GM20000 (cell line): ENCODE data around the gene PLB1.

Experiments used
- DNase-seq: peaks from one replicate; pipeline ENCODE4 v3.0.0; 2012; ENCODE audit warnings: low spot score
- TF ChIP-seq, protein P1 (sequence below): IDR thresholded peaks from 2 replicates; pipeline ENCODE4 v1.5.1; 2012; ENCODE audit warnings: mild to moderate bottlenecking, control low read depth; ENCODE audit errors: extremely low read depth, missing control alignments

PLB1 gene

GRCh38 chr2:28629910-28630309, 134.1 kb downstream of the PLB1 start:
- TF ChIP-seq, protein P1, sequence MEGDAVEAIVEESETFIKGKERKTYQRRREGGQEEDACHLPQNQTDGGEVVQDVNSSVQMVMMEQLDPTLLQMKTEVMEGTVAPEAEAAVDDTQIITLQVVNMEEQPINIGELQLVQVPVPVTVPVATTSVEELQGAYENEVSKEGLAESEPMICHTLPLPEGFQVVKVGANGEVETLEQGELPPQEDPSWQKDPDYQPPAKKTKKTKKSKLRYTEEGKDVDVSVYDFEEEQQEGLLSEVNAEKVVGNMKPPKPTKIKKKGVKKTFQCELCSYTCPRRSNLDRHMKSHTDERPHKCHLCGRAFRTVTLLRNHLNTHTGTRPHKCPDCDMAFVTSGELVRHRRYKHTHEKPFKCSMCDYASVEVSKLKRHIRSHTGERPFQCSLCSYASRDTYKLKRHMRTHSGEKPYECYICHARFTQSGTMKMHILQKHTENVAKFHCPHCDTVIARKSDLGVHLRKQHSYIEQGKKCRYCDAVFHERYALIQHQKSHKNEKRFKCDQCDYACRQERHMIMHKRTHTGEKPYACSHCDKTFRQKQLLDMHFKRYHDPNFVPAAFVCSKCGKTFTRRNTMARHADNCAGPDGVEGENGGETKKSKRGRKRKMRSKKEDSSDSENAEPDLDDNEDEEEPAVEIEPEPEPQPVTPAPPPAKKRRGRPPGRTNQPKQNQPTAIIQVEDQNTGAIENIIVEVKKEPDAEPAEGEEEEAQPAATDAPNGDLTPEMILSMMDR: no peak
- DNase-seq: no peak

DNA sequence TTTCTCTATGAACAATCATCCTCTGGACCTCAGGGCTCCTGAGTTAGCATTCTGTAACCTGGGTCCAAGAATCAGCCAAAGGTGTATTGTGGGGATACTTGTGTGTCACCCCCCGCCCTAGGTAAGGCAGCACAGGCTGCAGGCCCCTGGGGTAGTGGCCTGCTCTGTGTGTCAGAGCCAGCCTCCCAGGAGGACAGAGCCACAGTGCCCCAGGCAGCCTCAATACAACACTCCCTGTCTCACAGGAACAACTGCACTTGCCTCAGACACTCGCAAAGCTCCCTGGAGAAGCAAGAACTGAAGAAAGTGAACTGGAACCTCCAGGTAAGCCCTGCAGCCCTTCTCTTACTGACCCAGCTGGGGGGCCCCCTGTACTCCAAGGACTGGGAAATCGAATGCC, 134.5 kb downstream of the PLB1 start:
- no peak for DNase-seq
- TF ChIP-seq, protein P1: no peak

DNA sequence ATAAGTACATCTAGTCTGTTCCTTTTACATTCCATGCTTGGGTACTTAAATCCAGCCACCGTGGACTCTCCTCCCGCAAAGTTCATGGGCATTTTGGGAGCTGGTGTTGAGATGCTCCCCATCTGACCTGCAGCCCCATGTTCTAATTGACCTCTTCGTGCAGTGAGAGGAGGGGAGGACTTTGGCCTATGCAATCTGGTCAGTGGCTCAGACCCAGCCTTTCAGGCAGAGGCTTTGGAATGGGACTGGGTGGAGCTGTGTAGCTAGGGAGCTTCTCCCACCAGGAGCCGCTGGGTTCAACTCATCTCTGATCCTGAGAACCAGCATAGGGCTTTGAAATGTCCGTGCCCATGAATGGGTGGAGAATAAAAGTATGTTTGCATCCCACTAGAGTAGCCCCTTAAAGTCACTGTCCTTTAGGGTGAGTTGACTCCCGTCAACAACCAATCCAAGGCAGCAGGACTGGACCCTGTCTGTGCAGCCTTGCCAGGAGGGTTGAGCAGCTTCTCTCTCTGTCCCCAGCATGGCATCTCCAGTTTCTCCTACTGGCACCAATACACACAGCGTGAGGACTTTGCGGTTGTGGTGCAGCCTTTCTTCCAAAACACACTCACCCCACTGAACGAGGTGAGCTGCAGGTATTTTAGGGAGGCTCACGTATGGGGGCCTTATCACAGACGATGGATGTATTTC, 135.8 kb downstream of the PLB1 start:
- TF ChIP-seq, protein P1: no peak

DNA sequence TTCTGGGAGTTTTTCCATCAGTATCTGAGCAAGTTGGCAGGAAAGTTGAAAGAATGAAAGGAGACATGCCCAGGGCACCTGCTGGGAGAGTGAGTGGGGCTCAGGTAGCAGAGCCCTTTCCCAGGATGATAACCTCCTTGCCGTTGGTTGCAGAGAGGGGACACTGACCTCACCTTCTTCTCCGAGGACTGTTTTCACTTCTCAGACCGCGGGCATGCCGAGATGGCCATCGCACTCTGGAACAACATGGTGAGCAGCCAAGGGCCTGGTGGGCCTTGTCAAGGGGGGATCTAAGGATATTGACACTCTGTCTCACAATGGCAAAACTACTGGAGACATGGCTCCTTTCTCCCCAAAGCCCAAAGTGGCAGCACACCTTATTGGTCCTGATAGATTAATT, 136.9 kb downstream of the PLB1 start:
- TF ChIP-seq, protein P1: no peak
- DNase-seq: no peak

More for the DNA sequence above, 135.8 kb downstream of the PLB1 start:
- no peak for DNase-seq

DNA sequence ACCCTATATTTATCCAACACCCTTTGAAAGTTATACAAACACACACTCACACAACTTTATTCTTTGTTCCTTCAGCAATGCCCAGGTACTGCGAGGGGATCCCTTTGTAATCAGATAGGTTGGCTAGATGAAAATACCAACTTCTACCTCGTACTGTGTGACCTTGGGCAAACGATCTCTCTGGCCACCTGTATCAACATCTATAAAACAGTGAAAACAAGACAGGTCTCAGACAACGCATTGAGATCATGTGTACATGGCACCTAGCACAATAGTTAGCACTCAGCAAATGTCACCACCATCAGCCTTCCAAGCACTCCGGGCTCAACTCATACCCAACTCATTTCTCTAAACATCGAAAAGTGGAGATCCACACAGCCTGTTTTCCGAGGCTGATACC, 137.3 kb downstream of the PLB1 start:
- TF ChIP-seq, protein P1: no peak
- no peak for DNase-seq

GRCh38 chr2:28633746-28634145, 137.9 kb downstream of the PLB1 start:
- TF ChIP-seq, protein P1: no peak

DNA sequence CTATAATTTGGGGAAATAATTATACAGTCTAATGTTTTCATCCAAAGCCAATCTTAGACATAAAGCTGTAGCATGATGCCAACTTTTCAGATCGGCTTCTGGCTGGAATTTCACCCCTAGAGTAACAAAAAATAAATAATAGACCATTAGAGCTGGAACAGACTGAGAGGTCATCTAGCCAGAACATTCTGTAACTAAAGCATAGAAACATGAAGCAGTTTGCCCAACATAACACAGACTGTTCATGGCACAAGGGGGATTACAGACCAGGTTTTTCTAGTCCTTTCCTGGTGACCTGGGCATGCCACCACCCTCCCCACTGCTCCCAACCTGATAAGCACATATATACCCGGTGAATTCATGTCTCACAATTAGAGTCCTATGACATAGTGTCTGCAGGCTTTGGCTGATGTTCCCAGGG, 139.3 kb downstream of the PLB1 start:
- no peak for DNase-seq
- TF ChIP-seq, protein P1: no peak

More at GRCh38 chr2:28633746-28634145, 137.9 kb downstream of the PLB1 start:
- DNase-seq: no peak
